HepG2 (cell line): ENCODE data around the gene PXK. TPM values are rescaled to one million over a fixed set of nuclear protein-coding genes. Genes with fewer than 3 reads are reported as not detected.

Experiments
- FOXC1 ChIP-seq: sonication (generic); formaldehyde crosslinking; IDR thresholded peaks from 2 replicates; pipeline ENCODE4 v1.8.0; 2022; ENCODE audit warnings: mild to moderate bottlenecking, missing genetic modification reagents, borderline replicate concordance
- ISL2 ChIP-seq: sonication (generic); formaldehyde crosslinking; IDR thresholded peaks from 2 replicates; pipeline ENCODE4 v1.5.0; 2020; ENCODE audit warnings: missing genetic modification reagents
- NCOA1 ChIP-seq: sonication (generic); formaldehyde crosslinking; IDR thresholded peaks from 2 replicates; pipeline ENCODE4 v1.9.0; 2021; ENCODE audit warnings: missing genetic modification reagents
- PHF20 ChIP-seq: sonication (generic); formaldehyde crosslinking; IDR thresholded peaks from 2 replicates; pipeline ENCODE4 v1.5.0; 2020; ENCODE audit warnings: mild to moderate bottlenecking, missing genetic modification reagents
- RBFOX2 ChIP-seq: fragments of 200-400 bp; formaldehyde crosslinking; IDR thresholded peaks from 2 replicates; pipeline ENCODE4 v1.6.1; 2017; ENCODE audit warnings: low read depth, mild to moderate bottlenecking, low read length
- SP140L ChIP-seq: sonication (generic); formaldehyde crosslinking; IDR thresholded peaks from 2 replicates; pipeline ENCODE4 v1.4.0; 2020; ENCODE audit warnings: missing genetic modification reagents, borderline replicate concordance
- TAF1 ChIP-seq: sonication (generic); formaldehyde crosslinking; IDR thresholded peaks from 2 replicates; pipeline ENCODE4 v1.4.0; 2020; ENCODE audit warnings: missing genetic modification reagents
- TEAD3 ChIP-seq: optimal IDR thresholded peaks from 2 replicates; pipeline ENCODE3; 2016; ENCODE audit warnings: borderline replicate concordance
- ZMYM2 ChIP-seq: sonication (generic); formaldehyde crosslinking; IDR thresholded peaks from 2 replicates; pipeline ENCODE4 v1.8.0; 2022; ENCODE audit warnings: mild to moderate bottlenecking, missing genetic modification reagents
- ZNF556 ChIP-seq: sonication (generic); formaldehyde crosslinking; IDR thresholded peaks from 2 replicates; pipeline ENCODE4 v1.4.0; 2020; ENCODE audit warnings: mild to moderate bottlenecking, missing genetic modification reagents, borderline replicate concordance
- ZNF569 ChIP-seq: sonication (generic); formaldehyde crosslinking; IDR thresholded peaks from 2 replicates; pipeline ENCODE4 v1.5.0; 2020; ENCODE audit warnings: mild to moderate bottlenecking, missing genetic modification reagents, moderate library complexity, borderline replicate concordance
- ZNF792 ChIP-seq: IDR thresholded peaks from 2 replicates; pipeline ENCODE4 v1.6.1; 2016
- ZSCAN29 ChIP-seq: sonication (generic); formaldehyde crosslinking; conservative IDR thresholded peaks from 2 replicates; pipeline ENCODE4 v1.4.0; 2020; ENCODE audit warnings: mild to moderate bottlenecking, missing genetic modification reagents
- polyA plus RNA-seq, 8 experiments: library from polyadenylated mRNA; depleted of rRNA in 3 of 8; stranded (reverse) in 7 of 8; unstranded in 1 of 8; fragments of >200 nt; fragmentation: Illumina TruSeq in 4 of 8; extraction: Trizol in 4 of 8; gene quantifications; 2 replicates each; pipeline versions ENCODE4 v1.2.1 to v1.2.3, GENCODE V29; 2011 to 2016; ENCODE audit warnings: low read depth in 4 of 8, missing spikeins in 1 of 8, mixed read lengths in 1 of 8; ENCODE audit not compliant: insufficient read depth in 1 of 8
- total RNA-seq, 5 experiments: library from RNA; depleted of rRNA; stranded (reverse); fragments of >200 nt; fragmentation: Illumina TruSeq; extraction: Trizol; gene quantifications; 2 replicates each; pipeline ENCODE4 v1.2.3, GENCODE V29; 2016; ENCODE audit warnings: low read depth in 1 of 5
- TF ChIP-seq, protein P1 (sequence below): IDR thresholded peaks from 2 replicates; pipeline ENCODE4 v1.6.1; 2016; ENCODE audit warnings: missing biosample characterization, missing genetic modification reagents, low read depth
- TF ChIP-seq, protein P2 (sequence below): IDR thresholded peaks from 2 replicates; pipeline ENCODE4 v1.6.1; 2016; ENCODE audit warnings: mild to moderate bottlenecking
- TF ChIP-seq, protein P3 (sequence below): sonication (generic); formaldehyde crosslinking; IDR thresholded peaks from 2 replicates; pipeline ENCODE4 v1.4.0; 2020; ENCODE audit warnings: missing genetic modification reagents, borderline replicate concordance
- TF ChIP-seq, protein P4 (sequence below): sonication (generic); formaldehyde crosslinking; IDR thresholded peaks from 2 replicates; pipeline ENCODE4 v1.4.0; 2020; ENCODE audit warnings: missing genetic modification reagents, borderline replicate concordance
- TF ChIP-seq, protein P5 (sequence below): sonication (generic); formaldehyde crosslinking; IDR thresholded peaks from 2 replicates; pipeline ENCODE4 v1.8.1; 2023; ENCODE audit warnings: mild to moderate bottlenecking, missing genetic modification reagents
- TF ChIP-seq, protein P6 (sequence below): sonication (generic); formaldehyde crosslinking; IDR thresholded peaks from 2 replicates; pipeline ENCODE4 v1.4.0; 2020; ENCODE audit warnings: missing genetic modification reagents, mild to moderate bottlenecking, borderline replicate concordance

The PXK gene
- total and polyA plus RNA-seq, 2 of the 13 experiments (the other 11 are each of a cell fraction or from before 2014, with no cell fraction given) = 6.4 to 18.6 TPM

DNA sequence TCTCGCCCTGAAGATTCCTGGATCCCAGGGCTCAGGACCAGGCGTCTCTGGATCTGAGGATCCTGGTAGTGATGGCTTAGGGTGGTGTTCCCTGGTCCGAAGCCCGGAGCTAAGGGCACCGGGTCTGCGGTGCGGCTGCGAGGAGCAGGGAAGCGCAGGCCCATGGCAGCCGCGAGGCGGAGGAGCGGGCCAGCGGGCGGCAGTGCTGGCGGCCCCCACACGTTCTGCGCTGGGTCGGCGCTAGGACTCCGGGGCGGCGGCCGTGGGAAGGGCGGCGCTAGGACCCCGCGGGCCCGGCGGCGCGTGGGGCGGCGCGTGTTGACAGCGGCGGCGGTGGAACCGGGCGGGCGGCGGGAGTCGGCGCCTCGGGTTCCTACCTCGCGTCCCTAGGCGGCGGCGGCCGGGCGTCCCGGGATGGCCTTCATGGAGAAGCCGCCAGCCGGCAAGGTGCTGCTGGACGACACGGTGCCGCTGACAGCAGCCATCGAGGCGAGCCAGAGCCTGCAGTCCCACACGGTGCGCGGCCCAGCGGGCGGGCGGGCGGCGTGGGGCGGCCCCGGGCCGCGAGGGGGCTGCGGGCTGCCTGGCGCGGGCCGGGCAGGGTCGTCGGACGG, at the start of gene PXK (continued):
- TF ChIP-seq, protein P1, sequence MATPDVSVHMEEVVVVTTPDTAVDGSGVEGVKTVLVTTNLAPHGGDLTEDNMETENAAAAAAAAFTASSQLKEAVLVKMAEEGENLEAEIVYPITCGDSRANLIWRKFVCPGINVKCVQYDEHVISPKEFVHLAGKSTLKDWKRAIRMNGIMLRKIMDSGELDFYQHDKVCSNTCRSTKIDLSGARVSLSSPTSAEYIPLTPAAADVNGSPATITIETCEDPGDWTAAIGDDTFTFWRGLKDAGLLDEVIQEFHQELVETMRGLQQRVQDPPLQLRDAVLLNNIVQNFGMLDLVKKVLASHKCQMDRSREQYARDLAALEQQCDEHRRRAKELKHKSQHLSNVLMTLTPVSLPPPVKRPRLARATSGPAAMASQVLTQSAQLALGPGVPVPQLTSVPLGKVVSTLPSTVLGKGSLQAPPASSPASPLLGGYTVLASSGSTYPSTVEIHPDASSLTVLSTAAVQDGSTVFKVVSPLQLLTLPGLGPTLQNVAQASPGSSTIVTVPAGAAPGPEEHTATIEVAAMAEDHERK (CRISPR knock-in tag) = no peak
- no peak for TF ChIP-seq ZNF569 (CRISPR knock-in tag)
- TF ChIP-seq PHF20 (CRISPR knock-in tag) = no peak
- TF ChIP-seq, protein P2, sequence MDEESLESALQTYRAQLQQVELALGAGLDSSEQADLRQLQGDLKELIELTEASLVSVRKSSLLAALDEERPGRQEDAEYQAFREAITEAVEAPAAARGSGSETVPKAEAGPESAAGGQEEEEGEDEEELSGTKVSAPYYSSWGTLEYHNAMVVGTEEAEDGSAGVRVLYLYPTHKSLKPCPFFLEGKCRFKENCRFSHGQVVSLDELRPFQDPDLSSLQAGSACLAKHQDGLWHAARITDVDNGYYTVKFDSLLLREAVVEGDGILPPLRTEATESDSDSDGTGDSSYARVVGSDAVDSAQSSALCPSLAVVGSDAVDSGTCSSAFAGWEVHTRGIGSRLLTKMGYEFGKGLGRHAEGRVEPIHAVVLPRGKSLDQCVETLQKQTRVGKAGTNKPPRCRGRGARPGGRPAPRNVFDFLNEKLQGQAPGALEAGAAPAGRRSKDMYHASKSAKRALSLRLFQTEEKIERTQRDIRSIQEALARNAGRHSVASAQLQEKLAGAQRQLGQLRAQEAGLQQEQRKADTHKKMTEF = no peak
- peak; percentile 61; the same call in 1 of the 2 replicates for TF ChIP-seq RBFOX2
- TF ChIP-seq, protein P3, sequence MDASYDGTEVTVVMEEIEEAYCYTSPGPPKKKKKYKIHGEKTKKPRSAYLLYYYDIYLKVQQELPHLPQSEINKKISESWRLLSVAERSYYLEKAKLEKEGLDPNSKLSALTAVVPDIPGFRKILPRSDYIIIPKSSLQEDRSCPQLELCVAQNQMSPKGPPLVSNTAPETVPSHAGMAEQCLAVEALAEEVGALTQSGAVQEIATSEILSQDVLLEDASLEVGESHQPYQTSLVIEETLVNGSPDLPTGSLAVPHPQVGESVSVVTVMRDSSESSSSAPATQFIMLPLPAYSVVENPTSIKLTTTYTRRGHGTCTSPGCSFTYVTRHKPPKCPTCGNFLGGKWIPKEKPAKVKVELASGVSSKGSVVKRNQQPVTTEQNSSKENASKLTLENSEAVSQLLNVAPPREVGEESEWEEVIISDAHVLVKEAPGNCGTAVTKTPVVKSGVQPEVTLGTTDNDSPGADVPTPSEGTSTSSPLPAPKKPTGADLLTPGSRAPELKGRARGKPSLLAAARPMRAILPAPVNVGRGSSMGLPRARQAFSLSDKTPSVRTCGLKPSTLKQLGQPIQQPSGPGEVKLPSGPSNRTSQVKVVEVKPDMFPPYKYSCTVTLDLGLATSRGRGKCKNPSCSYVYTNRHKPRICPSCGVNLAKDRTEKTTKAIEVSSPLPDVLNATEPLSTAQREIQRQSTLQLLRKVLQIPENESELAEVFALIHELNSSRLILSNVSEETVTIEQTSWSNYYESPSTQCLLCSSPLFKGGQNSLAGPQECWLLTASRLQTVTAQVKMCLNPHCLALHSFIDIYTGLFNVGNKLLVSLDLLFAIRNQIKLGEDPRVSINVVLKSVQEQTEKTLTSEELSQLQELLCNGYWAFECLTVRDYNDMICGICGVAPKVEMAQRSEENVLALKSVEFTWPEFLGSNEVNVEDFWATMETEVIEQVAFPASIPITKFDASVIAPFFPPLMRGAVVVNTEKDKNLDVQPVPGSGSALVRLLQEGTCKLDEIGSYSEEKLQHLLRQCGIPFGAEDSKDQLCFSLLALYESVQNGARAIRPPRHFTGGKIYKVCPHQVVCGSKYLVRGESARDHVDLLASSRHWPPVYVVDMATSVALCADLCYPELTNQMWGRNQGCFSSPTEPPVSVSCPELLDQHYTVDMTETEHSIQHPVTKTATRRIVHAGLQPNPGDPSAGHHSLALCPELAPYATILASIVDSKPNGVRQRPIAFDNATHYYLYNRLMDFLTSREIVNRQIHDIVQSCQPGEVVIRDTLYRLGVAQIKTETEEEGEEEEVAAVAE (CRISPR knock-in tag) = no peak
- TF ChIP-seq ZNF556 (CRISPR knock-in tag) = peak; percentile 82
- TF ChIP-seq TEAD3 (CRISPR knock-in tag) = no peak
- peak; percentile 34; the same call in 1 of the 2 replicates for TF ChIP-seq TAF1 (CRISPR knock-in tag)
- no peak for TF ChIP-seq SP140L (CRISPR knock-in tag)
- no peak for TF ChIP-seq ZMYM2
- TF ChIP-seq, protein P4, sequence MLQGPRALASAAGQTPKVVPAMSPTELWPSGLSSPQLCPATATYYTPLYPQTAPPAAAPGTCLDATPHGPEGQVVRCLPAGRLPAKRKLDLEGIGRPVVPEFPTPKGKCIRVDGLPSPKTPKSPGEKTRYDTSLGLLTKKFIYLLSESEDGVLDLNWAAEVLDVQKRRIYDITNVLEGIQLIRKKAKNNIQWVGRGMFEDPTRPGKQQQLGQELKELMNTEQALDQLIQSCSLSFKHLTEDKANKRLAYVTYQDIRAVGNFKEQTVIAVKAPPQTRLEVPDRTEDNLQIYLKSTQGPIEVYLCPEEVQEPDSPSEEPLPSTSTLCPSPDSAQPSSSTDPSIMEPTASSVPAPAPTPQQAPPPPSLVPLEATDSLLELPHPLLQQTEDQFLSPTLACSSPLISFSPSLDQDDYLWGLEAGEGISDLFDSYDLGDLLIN (CRISPR knock-in tag) = no peak
- TF ChIP-seq ISL2 (CRISPR knock-in tag) = no peak
- 0 out of 2 replicates have a peak, but pooled peaks have one; percentile 60 for TF ChIP-seq ZSCAN29 (CRISPR knock-in tag)
- TF ChIP-seq, protein P5, sequence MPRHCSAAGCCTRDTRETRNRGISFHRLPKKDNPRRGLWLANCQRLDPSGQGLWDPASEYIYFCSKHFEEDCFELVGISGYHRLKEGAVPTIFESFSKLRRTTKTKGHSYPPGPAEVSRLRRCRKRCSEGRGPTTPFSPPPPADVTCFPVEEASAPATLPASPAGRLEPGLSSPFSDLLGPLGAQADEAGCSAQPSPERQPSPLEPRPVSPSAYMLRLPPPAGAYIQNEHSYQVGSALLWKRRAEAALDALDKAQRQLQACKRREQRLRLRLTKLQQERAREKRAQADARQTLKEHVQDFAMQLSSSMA (CRISPR knock-in tag) = no peak
- TF ChIP-seq ZNF792 = 0 out of 2 replicates have a peak, but pooled peaks have one; percentile 53
- no peak; the same call in 1 of the 2 replicates for TF ChIP-seq FOXC1 (CRISPR knock-in tag)
- no peak for TF ChIP-seq NCOA1 (CRISPR knock-in tag)
- TF ChIP-seq, protein P6, sequence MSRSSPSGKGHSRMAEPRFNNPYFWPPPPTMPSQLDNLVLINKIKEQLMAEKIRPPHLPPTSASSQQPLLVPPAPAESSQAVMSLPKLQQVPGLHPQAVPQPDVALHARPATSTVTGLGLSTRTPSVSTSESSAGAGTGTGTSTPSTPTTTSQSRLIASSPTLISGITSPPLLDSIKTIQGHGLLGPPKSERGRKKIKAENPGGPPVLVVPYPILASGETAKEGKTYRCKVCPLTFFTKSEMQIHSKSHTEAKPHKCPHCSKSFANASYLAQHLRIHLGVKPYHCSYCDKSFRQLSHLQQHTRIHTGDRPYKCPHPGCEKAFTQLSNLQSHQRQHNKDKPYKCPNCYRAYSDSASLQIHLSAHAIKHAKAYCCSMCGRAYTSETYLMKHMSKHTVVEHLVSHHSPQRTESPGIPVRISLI (CRISPR knock-in tag) = no peak
